K562 (cell line): ENCODE data around the gene DAAM1. TPM values are rescaled to one million over a fixed set of nuclear protein-coding genes. Genes with fewer than 3 reads are reported as not detected.

Source experiments
- HES1 ChIP-seq: fragments of 450-650 bp; IDR thresholded peaks from 2 replicates; pipeline ENCODE4 v1.6.1; 2016; ENCODE audit warnings: low read depth, mild to moderate bottlenecking, moderate library complexity
- MGA ChIP-seq: fragments of 450-650 bp; IDR thresholded peaks from 2 replicates; pipeline ENCODE4 v1.6.1; 2016; ENCODE audit warnings: mild to moderate bottlenecking, moderate library complexity
- NFIX ChIP-seq: fragments of 250-450 bp; sonication (Bioruptor Pico); IDR thresholded peaks from 2 replicates; pipeline ENCODE4 v1.4.0; 2020; ENCODE audit warnings: low read depth, mild to moderate bottlenecking, moderate library complexity
- RAD51 ChIP-seq: fragments of 450-650 bp; IDR thresholded peaks from 2 replicates; pipeline ENCODE4 v1.7.1; 2016; ENCODE audit warnings: low read depth, mild to moderate bottlenecking, borderline replicate concordance
- RBFOX2 ChIP-seq: fragments of 200-400 bp; formaldehyde crosslinking; IDR thresholded peaks from 2 replicates; pipeline ENCODE4 v1.6.1; 2017; ENCODE audit warnings: low read depth, mild to moderate bottlenecking, low read length, moderate library complexity
- STAT6 ChIP-seq: sonication (generic); formaldehyde crosslinking; IDR thresholded peaks from 2 replicates; pipeline ENCODE4 v1.8.1; 2023; ENCODE audit warnings: mild to moderate bottlenecking, missing genetic modification reagents
- polyA plus RNA-seq, 8 experiments: library from polyadenylated mRNA; depleted of rRNA in 4 of 8; stranded (reverse) in 5 of 8; unstranded in 3 of 8; fragments of >200 nt; fragmentation: Nextera tagmentation in 2 of 8; fragmentation: Illumina TruSeq in 1 of 8; extraction: Ambion mirVana in 2 of 8; extraction: Trizol in 1 of 8; gene quantifications; 2 replicates each; pipeline versions ENCODE4 v1.2.1 to v1.2.3, GENCODE V29; 2011 to 2014; ENCODE audit warnings: inconsistent platforms in 1 of 8, missing spikeins in 1 of 8
- total RNA-seq, 7 experiments: library from RNA; depleted of rRNA in 6 of 7; stranded (reverse); fragments of >200 nt in 6 of 7; fragmentation: Illumina TruSeq in 2 of 7; extraction: Trizol in 2 of 7; gene quantifications; 2 replicates each; pipeline versions ENCODE4 v1.2.1 to v1.2.3, GENCODE V29; 2011 to 2021; ENCODE audit warnings: low replicate concordance in 1 of 7
- TF ChIP-seq, protein P1 (sequence below): IDR thresholded peaks from 2 replicates; pipeline ENCODE4 v1.6.1; 2014; ENCODE audit warnings: antibody characterized with exemption

The DAAM1 gene
- total and polyA plus RNA-seq, 9 of the 15 experiments (the other 6 are each of a cell fraction or from before 2014, with no cell fraction given) = 3.6 to 11.6 (median 6.7) TPM

DNA sequence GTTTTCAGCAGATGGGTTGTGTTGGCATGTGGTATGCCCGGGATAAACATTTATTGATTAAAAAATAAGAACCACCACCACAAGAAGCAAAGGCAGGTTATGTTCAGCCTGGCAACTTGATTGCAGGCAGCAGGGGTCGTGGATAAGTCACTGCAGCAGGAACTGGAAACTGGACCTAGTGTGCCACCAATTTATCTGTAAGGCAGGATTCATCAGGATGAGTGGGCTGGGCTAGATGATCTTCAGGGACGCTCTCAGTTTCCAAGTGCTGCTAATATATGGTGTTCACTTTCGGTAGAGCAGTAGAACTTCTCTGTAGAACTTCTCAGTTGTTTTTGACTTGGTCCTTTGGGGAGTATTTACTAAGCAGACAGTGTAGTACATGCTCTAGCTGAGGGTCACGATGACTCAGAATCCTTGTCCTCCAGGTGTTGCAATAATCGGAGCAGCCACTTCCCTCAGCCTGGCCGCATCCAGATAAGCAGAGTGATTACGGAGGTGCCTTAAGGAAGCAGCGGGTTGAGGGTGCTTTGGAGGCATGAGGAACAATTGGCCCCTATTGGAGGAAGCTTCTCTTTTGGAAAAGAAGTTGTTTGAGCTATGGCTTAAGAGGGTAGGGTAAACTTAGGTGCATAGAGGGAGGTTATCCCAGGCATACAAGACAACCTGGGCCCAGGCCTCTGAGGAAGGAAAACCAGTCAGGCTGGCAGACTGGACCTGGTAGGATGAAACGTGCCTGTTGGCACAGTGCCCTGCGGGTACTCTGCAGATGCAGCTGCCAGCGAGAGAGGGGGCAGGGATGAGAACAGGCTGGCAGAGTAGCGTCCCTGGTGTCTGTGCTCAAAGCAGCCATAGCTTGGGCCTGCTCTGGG, 172.7 kb downstream of the DAAM1 start (continued):
- no peak for TF ChIP-seq MGA
- no peak for TF ChIP-seq HES1
- no peak for TF ChIP-seq RBFOX2
- no peak for TF ChIP-seq RAD51
- TF ChIP-seq NFIX (CRISPR knock-in tag) = no peak
- TF ChIP-seq STAT6 (CRISPR knock-in tag) = no peak
- TF ChIP-seq, protein P1, sequence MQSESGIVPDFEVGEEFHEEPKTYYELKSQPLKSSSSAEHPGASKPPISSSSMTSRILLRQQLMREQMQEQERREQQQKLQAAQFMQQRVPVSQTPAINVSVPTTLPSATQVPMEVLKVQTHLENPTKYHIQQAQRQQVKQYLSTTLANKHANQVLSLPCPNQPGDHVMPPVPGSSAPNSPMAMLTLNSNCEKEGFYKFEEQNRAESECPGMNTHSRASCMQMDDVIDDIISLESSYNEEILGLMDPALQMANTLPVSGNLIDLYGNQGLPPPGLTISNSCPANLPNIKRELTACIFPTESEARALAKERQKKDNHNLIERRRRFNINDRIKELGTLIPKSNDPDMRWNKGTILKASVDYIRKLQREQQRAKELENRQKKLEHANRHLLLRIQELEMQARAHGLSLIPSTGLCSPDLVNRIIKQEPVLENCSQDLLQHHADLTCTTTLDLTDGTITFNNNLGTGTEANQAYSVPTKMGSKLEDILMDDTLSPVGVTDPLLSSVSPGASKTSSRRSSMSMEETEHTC = no peak
